ENCODE results near the gene RAB44.

The RAB44 gene

DNA sequence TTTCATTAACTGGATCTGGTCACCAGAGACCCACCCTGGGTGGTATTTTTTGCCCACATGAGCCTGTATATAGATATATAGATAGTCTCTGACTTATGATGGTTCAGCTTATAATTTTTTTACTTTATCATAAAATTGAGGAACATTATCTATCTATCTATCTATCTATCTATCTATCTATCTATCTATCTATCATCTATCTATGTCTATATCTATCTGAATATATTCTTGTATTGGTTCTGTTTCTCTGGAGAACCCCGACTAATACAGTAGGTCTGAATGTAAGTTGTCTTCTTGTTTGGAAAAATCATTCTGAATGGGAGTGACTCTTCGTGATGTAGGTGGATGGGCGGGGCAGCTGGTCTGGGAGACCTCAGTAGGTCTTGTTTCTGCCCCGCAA, 32.4 kb upstream of the RAB44 start:
- no peak overlapping the region for H3K27ac ChIP-seq (ENCODE audit: low read length, poor library complexity, severe bottlenecking)
- H3K4ac ChIP-seq (ENCODE audit: low read depth in 1 of 2, low read length in 2 of 2): peak overlapping the region in 1 of 2 experiments; percentile 43
- H4K8ac ChIP-seq (ENCODE audit: low read length): no peak overlapping the region
- peak overlapping the region in 1 of 2 experiments; percentile 65 for H2BK12ac ChIP-seq (ENCODE audit: low read length in 2 of 2)
- peaks cover 7% of the 10 kb centered on the region for H3K79me1 ChIP-seq (replicated peaks; ENCODE audit: low read length, poor library complexity, severe bottlenecking)
- H4K91ac ChIP-seq (ENCODE audit: low read length): no peak overlapping the region
- no peak overlapping the region for H3K4me3 ChIP-seq (ENCODE audit: insufficient read depth in 1 of 2, low read depth in 1 of 2, low read length in 2 of 2)
- no peak overlapping the region for H3K23ac ChIP-seq (ENCODE audit: low read length in 2 of 2)
- no peaks in the 10 kb centered on the region for H3K36me3 ChIP-seq (ENCODE audit: control insufficient read depth in 1 of 2, insufficient read depth in 2 of 2, low read depth in 1 of 2, low read length in 2 of 2)
- H3K27me3 ChIP-seq (ENCODE audit: control insufficient read depth in 1 of 2, insufficient read depth in 1 of 2, low read length in 2 of 2): peaks cover 0 to 9% of the 10 kb centered on the region in 2 experiments
- H2BK5ac ChIP-seq (ENCODE audit: low read depth, low read length, poor library complexity, severe bottlenecking): no peak overlapping the region
- H3K9me3 ChIP-seq (ENCODE audit: control insufficient read depth, low read length): no peaks in the 10 kb centered on the region
- no peak for DNase-seq
- peaks cover 24% of the 10 kb centered on the region for H3K4me1 ChIP-seq (ENCODE audit: control insufficient read depth, insufficient read depth, low read depth, low read length)
- H3K4me2 ChIP-seq (ENCODE audit: low read length, poor library complexity, severe bottlenecking): no peak overlapping the region
- peak overlapping the region; percentile 73 for H2BK15ac ChIP-seq (ENCODE audit: low read depth, poor library complexity, severe bottlenecking)
- H3K18ac ChIP-seq (ENCODE audit: low read depth in 1 of 2, low read length in 2 of 2): no peak overlapping the region
- no peak overlapping the region for H2AFZ ChIP-seq (ENCODE audit: low read depth, low read length)
- WGBS: 97% methylated on average over 4 of the region's 4 CpGs
- H2AK5ac ChIP-seq (ENCODE audit: low read length, severe bottlenecking): peak overlapping the region; percentile 70
- H3K14ac ChIP-seq (ENCODE audit: low read length in 2 of 2): no peak overlapping the region
- no peak overlapping the region for H3K9ac ChIP-seq (ENCODE audit: low read length)
- H2BK120ac ChIP-seq (ENCODE audit: low read depth, low read length): no peak overlapping the region

DNA sequence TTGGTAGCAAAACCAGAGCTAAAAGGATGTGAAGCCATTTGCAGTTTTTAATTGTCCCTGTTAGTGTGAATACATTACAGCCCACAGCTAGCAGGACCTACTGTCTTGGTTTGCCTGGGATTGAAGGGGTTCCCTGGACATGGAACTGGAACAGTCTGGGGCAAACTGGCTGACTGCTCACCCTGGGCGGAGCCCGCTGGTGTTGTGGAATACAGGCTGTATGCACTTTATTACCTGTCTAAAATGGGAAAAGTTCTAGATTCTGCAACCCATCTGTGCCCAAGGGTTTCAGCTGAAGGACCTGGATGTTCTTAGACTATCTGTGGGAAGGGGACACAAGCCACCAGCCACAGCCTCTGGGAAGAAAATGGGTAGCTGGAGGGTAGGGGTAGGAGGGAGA, 31.3 kb upstream of the RAB44 start:
- no peak overlapping the region for H3K4me3 ChIP-seq (ENCODE audit: insufficient read depth in 1 of 2, low read depth in 1 of 2, low read length in 2 of 2)
- H2BK12ac ChIP-seq (ENCODE audit: low read length in 2 of 2): peak overlapping the region; percentile 32 to 75
- H3K27ac ChIP-seq (ENCODE audit: low read length, poor library complexity, severe bottlenecking): peak overlapping the region; percentile 96
- H3K4ac ChIP-seq (ENCODE audit: low read depth in 1 of 2, low read length in 2 of 2): peak overlapping the region; percentile 27 to 75
- H2BK120ac ChIP-seq (ENCODE audit: low read depth, low read length): peak overlapping the region; percentile 8
- no peaks in the 10 kb centered on the region for H3K36me3 ChIP-seq (ENCODE audit: control insufficient read depth in 1 of 2, insufficient read depth in 2 of 2, low read depth in 1 of 2, low read length in 2 of 2)
- H2BK15ac ChIP-seq (ENCODE audit: low read depth, poor library complexity, severe bottlenecking): no peak overlapping the region
- peaks cover 0 to 6% of the 10 kb centered on the region in 2 experiments for H3K27me3 ChIP-seq (ENCODE audit: control insufficient read depth in 1 of 2, insufficient read depth in 1 of 2, low read length in 2 of 2)
- H2BK5ac ChIP-seq (ENCODE audit: low read depth, low read length, poor library complexity, severe bottlenecking): peak overlapping the region; percentile 70
- H3K18ac ChIP-seq (ENCODE audit: low read depth in 1 of 2, low read length in 2 of 2): peak overlapping the region; percentile 1 to 83
- no peak overlapping the region for H3K4me2 ChIP-seq (ENCODE audit: low read length, poor library complexity, severe bottlenecking)
- DNase-seq: peak; percentile 15
- H3K14ac ChIP-seq (ENCODE audit: low read length in 2 of 2): no peak overlapping the region
- H2AFZ ChIP-seq (ENCODE audit: low read depth, low read length): no peak overlapping the region
- no peak overlapping the region for H3K23ac ChIP-seq (ENCODE audit: low read length in 2 of 2)
- no peak overlapping the region for H4K8ac ChIP-seq (ENCODE audit: low read length)
- H4K91ac ChIP-seq (ENCODE audit: low read length): no peak overlapping the region
- 96% methylated on average over 2 of the region's 2 CpGs for WGBS
- H3K79me1 ChIP-seq (replicated peaks; ENCODE audit: low read length, poor library complexity, severe bottlenecking): peaks cover 7% of the 10 kb centered on the region
- peak overlapping the region; percentile 87 for H3K9ac ChIP-seq (ENCODE audit: low read length)
- peak overlapping the region; percentile 62 for H2AK5ac ChIP-seq (ENCODE audit: low read length, severe bottlenecking)
- no peaks in the 10 kb centered on the region for H3K9me3 ChIP-seq (ENCODE audit: control insufficient read depth, low read length)
- H3K4me1 ChIP-seq (ENCODE audit: control insufficient read depth, insufficient read depth, low read depth, low read length): peaks cover 23% of the 10 kb centered on the region

DNA sequence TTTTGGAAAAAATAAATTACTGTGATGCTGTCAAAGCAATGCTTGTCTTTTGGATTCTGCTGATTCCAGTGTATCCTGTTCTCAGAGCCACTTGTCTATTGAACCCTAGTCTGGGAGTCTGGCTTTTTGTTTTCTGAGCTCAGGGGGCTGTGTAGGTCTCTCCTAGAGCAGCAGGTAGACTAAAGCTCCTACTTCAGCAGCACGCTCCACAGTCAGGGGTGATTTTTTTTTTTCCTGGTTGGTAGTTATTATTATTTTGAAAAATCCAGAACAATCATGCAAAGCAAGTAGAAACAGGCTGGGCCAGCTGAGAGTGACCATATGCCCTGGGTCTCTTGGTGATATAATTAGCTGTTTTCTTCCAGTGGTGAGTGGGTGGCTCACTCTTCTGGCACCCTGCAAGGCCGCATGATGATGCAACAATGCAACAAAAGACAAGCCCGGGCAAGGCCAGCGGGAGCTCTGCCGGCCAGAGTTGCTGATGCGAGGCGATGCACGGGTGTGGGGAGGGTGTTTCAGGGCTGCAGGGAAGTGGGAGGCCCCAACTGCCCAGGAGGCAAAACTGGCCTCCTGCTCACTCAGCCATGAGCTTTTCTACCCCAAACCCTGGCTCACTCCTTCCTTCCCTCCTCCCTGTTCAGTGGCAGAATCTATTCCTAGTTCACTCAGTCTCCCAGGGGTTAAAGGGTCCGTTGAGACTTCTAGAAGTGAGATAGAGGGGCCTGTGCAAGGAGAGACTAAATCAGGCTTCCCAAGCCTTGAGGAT, 30.6 kb upstream of the RAB44 start:
- peak overlapping the region; percentile 22 to 73 for H3K18ac ChIP-seq (ENCODE audit: low read depth in 1 of 2, low read length in 2 of 2)
- H2AK5ac ChIP-seq (ENCODE audit: low read length, severe bottlenecking): peak overlapping the region; percentile 94
- H2BK15ac ChIP-seq (ENCODE audit: low read depth, poor library complexity, severe bottlenecking): peak overlapping the region; percentile 49
- H3K27me3 ChIP-seq (ENCODE audit: control insufficient read depth in 1 of 2, insufficient read depth in 1 of 2, low read length in 2 of 2): no peaks in the 10 kb centered on the region
- peaks cover 7% of the 10 kb centered on the region for H3K79me1 ChIP-seq (replicated peaks; ENCODE audit: low read length, poor library complexity, severe bottlenecking)
- peak overlapping the region in 1 of 2 experiments; percentile 23 for H3K4me3 ChIP-seq (ENCODE audit: insufficient read depth in 1 of 2, low read depth in 1 of 2, low read length in 2 of 2)
- H3K27ac ChIP-seq (ENCODE audit: low read length, poor library complexity, severe bottlenecking): peak overlapping the region; percentile 96
- peak overlapping the region; percentile 74 for H4K8ac ChIP-seq (ENCODE audit: low read length)
- H3K4me1 ChIP-seq (ENCODE audit: control insufficient read depth, insufficient read depth, low read depth, low read length): peaks cover 23% of the 10 kb centered on the region
- peak overlapping the region in 1 of 2 experiments; percentile 58 for H2BK12ac ChIP-seq (ENCODE audit: low read length in 2 of 2)
- no peaks in the 10 kb centered on the region for H3K9me3 ChIP-seq (ENCODE audit: control insufficient read depth, low read length)
- H3K4ac ChIP-seq (ENCODE audit: low read depth in 1 of 2, low read length in 2 of 2): peak overlapping the region in 1 of 2 experiments; percentile 32
- peak overlapping the region; percentile 14 for H3K4me2 ChIP-seq (ENCODE audit: low read length, poor library complexity, severe bottlenecking)
- H3K9ac ChIP-seq (ENCODE audit: low read length): peak overlapping the region; percentile 87
- no peak overlapping the region for H3K14ac ChIP-seq (ENCODE audit: low read length in 2 of 2)
- WGBS: 13% methylated on average over 9 of the region's 9 CpGs
- peak overlapping the region; percentile 80 for H2BK120ac ChIP-seq (ENCODE audit: low read depth, low read length)
- no peak overlapping the region for H2AFZ ChIP-seq (ENCODE audit: low read depth, low read length)
- peak overlapping the region; percentile 91 for H2BK5ac ChIP-seq (ENCODE audit: low read depth, low read length, poor library complexity, severe bottlenecking)
- H3K23ac ChIP-seq (ENCODE audit: low read length in 2 of 2): no peak overlapping the region
- peak overlapping the region; percentile 84 for H4K91ac ChIP-seq (ENCODE audit: low read length)
- DNase-seq: peak; percentile 95
- H3K36me3 ChIP-seq (ENCODE audit: control insufficient read depth in 1 of 2, insufficient read depth in 2 of 2, low read depth in 1 of 2, low read length in 2 of 2): no peaks in the 10 kb centered on the region

GRCh38 chr6:36668591-36668990, 29.0 kb upstream of the RAB44 start:
- H3K18ac ChIP-seq (ENCODE audit: low read depth in 1 of 2, low read length in 2 of 2): peak overlapping the region; percentile 74 to 76
- no peaks in the 10 kb centered on the region for H3K27me3 ChIP-seq (ENCODE audit: control insufficient read depth in 1 of 2, insufficient read depth in 1 of 2, low read length in 2 of 2)
- no peak overlapping the region for H3K23ac ChIP-seq (ENCODE audit: low read length in 2 of 2)
- H3K14ac ChIP-seq (ENCODE audit: low read length in 2 of 2): peak overlapping the region in 1 of 2 experiments; percentile 71
- no peak overlapping the region for H2AFZ ChIP-seq (ENCODE audit: low read depth, low read length)
- H4K8ac ChIP-seq (ENCODE audit: low read length): no peak overlapping the region
- H2AK5ac ChIP-seq (ENCODE audit: low read length, severe bottlenecking): peak overlapping the region; percentile 84
- no peak overlapping the region for H3K27ac ChIP-seq (ENCODE audit: low read length, poor library complexity, severe bottlenecking)
- no peak overlapping the region for H3K4me2 ChIP-seq (ENCODE audit: low read length, poor library complexity, severe bottlenecking)
- H3K9me3 ChIP-seq (ENCODE audit: control insufficient read depth, low read length): no peaks in the 10 kb centered on the region
- H3K79me1 ChIP-seq (replicated peaks; ENCODE audit: low read length, poor library complexity, severe bottlenecking): peaks cover 7% of the 10 kb centered on the region
- H4K91ac ChIP-seq (ENCODE audit: low read length): peak overlapping the region; percentile 8
- no peak for DNase-seq
- H3K36me3 ChIP-seq (ENCODE audit: control insufficient read depth in 1 of 2, insufficient read depth in 2 of 2, low read depth in 1 of 2, low read length in 2 of 2): no peaks in the 10 kb centered on the region
- WGBS: 93% methylated on average over 6 of the region's 7 CpGs
- H3K4me1 ChIP-seq (ENCODE audit: control insufficient read depth, insufficient read depth, low read depth, low read length): peaks cover 23% of the 10 kb centered on the region
- no peak overlapping the region for H2BK5ac ChIP-seq (ENCODE audit: low read depth, low read length, poor library complexity, severe bottlenecking)
- peak overlapping the region; percentile 87 for H3K9ac ChIP-seq (ENCODE audit: low read length)
- peak overlapping the region; percentile 94 to 96 for H2BK12ac ChIP-seq (ENCODE audit: low read length in 2 of 2)
- no peak overlapping the region for H2BK120ac ChIP-seq (ENCODE audit: low read depth, low read length)
- H3K4ac ChIP-seq (ENCODE audit: low read depth in 1 of 2, low read length in 2 of 2): peak overlapping the region; percentile 7 to 65
- no peak overlapping the region for H3K4me3 ChIP-seq (ENCODE audit: insufficient read depth in 1 of 2, low read depth in 1 of 2, low read length in 2 of 2)
- no peak overlapping the region for H2BK15ac ChIP-seq (ENCODE audit: low read depth, poor library complexity, severe bottlenecking)

Measured in mesenchymal stem cell (in vitro differentiated cells and primary cell).